ENCODE data around the gene E2F8.

The E2F8 gene

GRCh38 chr11:19181531-19182261, 59.0 kb downstream of the E2F8 start:
- DNase-seq, result no peak

- DNase-seq, result no peak
These were observed 64.0 kb downstream of the E2F8 start for GRCh38 chr11:19176629-19177186.

Measured in NCI-H1048 (cell line).